H9 (cell line): ENCODE results near the gene IBA57. TPM values are rescaled to one million over a fixed set of nuclear protein-coding genes. Genes with fewer than 3 reads are reported as not detected.

Experiments used
- DNase-seq: peaks from one replicate; pipeline ENCODE4 v3.0.0-alpha.2; 2017
- H2AFZ ChIP-seq: one replicate; pipeline ENCODE4 v1.6.1; 2013; ENCODE audit warnings: mild to moderate bottlenecking, low read length, control low read depth, moderate library complexity
- H2AK5ac ChIP-seq: 2 replicates; pipeline ENCODE4 v1.6.1; 2013; ENCODE audit warnings: low read length, control low read depth, mixed read lengths; ENCODE audit not compliant: insufficient read length
- H2BK120ac ChIP-seq: one replicate; pipeline ENCODE4 v1.6.1; 2013; ENCODE audit warnings: low read depth, mild to moderate bottlenecking, low read length, control low read depth, inconsistent platforms; ENCODE audit not compliant: poor library complexity, severe bottlenecking
- H2BK12ac ChIP-seq: 2 replicates; pipeline ENCODE4 v1.6.1; 2013; ENCODE audit warnings: low read length, control low read depth, mixed read lengths, low read depth; ENCODE audit not compliant: insufficient read length
- H2BK15ac ChIP-seq: 2 replicates; pipeline ENCODE4 v1.6.1; 2013; ENCODE audit warnings: low read depth, low read length, control low read depth
- H2BK20ac ChIP-seq: one replicate; pipeline ENCODE4 v1.6.1; 2013; ENCODE audit warnings: low read depth, mild to moderate bottlenecking, low read length, control low read depth, inconsistent platforms; ENCODE audit not compliant: poor library complexity, severe bottlenecking
- H2BK5ac ChIP-seq: 2 replicates; pipeline ENCODE4 v1.6.1; 2013; ENCODE audit warnings: low read length, control low read depth, mixed read lengths; ENCODE audit not compliant: insufficient read length
- H3K14ac ChIP-seq: 2 replicates; pipeline ENCODE4 v1.6.1; 2013; ENCODE audit warnings: low read length, control low read depth; ENCODE audit not compliant: insufficient read depth
- H3K18ac ChIP-seq: 2 replicates; pipeline ENCODE4 v1.6.1; 2013; ENCODE audit warnings: low read depth, mild to moderate bottlenecking, mixed read lengths, low read length, control low read depth; ENCODE audit not compliant: insufficient read length
- H3K23ac ChIP-seq: 2 replicates; pipeline ENCODE4 v1.6.1; 2013; ENCODE audit warnings: low read length, control low read depth, mixed read lengths, low read depth; ENCODE audit not compliant: insufficient read length
- H3K23me2 ChIP-seq: 2 replicates; pipeline ENCODE4 v1.6.1; 2013; ENCODE audit warnings: low read depth, mild to moderate bottlenecking, mixed read lengths, low read length, control low read depth; ENCODE audit not compliant: insufficient read length, poor library complexity, severe bottlenecking
- H3K27ac ChIP-seq: 2 replicates; pipeline ENCODE4 v1.5.1; 2013; ENCODE audit warnings: low read length, control low read depth, mixed read lengths, low read depth; ENCODE audit not compliant: insufficient read length
- H3K27me3 ChIP-seq: 2 replicates; pipeline ENCODE4 v1.6.1; 2013; ENCODE audit warnings: low read length, control low read depth, inconsistent platforms; ENCODE audit not compliant: insufficient read depth
- H3K4ac ChIP-seq: 2 replicates; pipeline ENCODE4 v1.6.1; 2013; ENCODE audit warnings: low read depth, mild to moderate bottlenecking, control low read depth, inconsistent platforms, low read length, moderate library complexity
- H3K4me1 ChIP-seq: 2 replicates; pipeline ENCODE4 v1.6.1; 2013; ENCODE audit warnings: low read length, control low read depth, inconsistent platforms; ENCODE audit not compliant: insufficient read depth
- H3K4me2 ChIP-seq: 2 replicates; pipeline ENCODE4 v1.6.1; 2013; ENCODE audit warnings: low read length, control low read depth, mixed read lengths; ENCODE audit not compliant: insufficient read length, insufficient read depth
- H3K56ac ChIP-seq: 2 replicates; pipeline ENCODE4 v1.6.1; 2013; ENCODE audit warnings: low read depth, mild to moderate bottlenecking, mixed read lengths, low read length, control low read depth; ENCODE audit not compliant: insufficient read length
- H3K79me1 ChIP-seq: 2 replicates; pipeline ENCODE4 v1.6.1; 2013; ENCODE audit warnings: low read depth, mild to moderate bottlenecking, moderate library complexity, low read length, control low read depth, inconsistent platforms; ENCODE audit not compliant: insufficient read depth, poor library complexity, severe bottlenecking
- H3K79me2 ChIP-seq: 2 replicates; pipeline ENCODE4 v1.6.1; 2013; ENCODE audit warnings: low read length, control low read depth, inconsistent platforms; ENCODE audit not compliant: insufficient read depth
- H3K9ac ChIP-seq: 2 replicates; pipeline ENCODE4 v1.6.1; 2013; ENCODE audit warnings: low read length, control low read depth, mixed read lengths; ENCODE audit not compliant: insufficient read length; ENCODE audit errors: extremely low read depth
- H3K9me3 ChIP-seq: one replicate; pipeline ENCODE4 v1.6.1; 2013; ENCODE audit warnings: low read depth, low read length, inconsistent platforms; ENCODE audit not compliant: control insufficient read depth
- H3T11ph ChIP-seq: one replicate; pipeline ENCODE4 v1.6.1; 2013; ENCODE audit warnings: mild to moderate bottlenecking, low read length, control low read depth, inconsistent platforms
- H4K20me1 ChIP-seq: one replicate; pipeline ENCODE4 v1.6.1; 2013; ENCODE audit not compliant: control insufficient read depth, insufficient read length, insufficient read depth
- H4K5ac ChIP-seq: 2 replicates; pipeline ENCODE4 v1.6.1; 2013; ENCODE audit warnings: low read depth, mild to moderate bottlenecking, mixed read lengths, low read length, control low read depth; ENCODE audit not compliant: insufficient read length
- H4K8ac ChIP-seq: replicated peaks from 2 replicates; pipeline ENCODE4 v1.6.1; 2013; ENCODE audit warnings: low read length, control low read depth, mixed read lengths, low read depth; ENCODE audit not compliant: insufficient read length
- H4K91ac ChIP-seq: 2 replicates; pipeline ENCODE4 v1.6.1; 2013; ENCODE audit warnings: low read depth, mild to moderate bottlenecking, moderate library complexity, mixed read lengths, low read length, control low read depth; ENCODE audit not compliant: insufficient read length
- H3K27ac Mint-ChIP-seq, 3 experiments: 2 replicates in 2 of 3; 3 replicates in 1 of 3; pipeline ENCODE4 v1.8.0; 2020 to 2021; ENCODE audit warnings: mixed read lengths in 3 of 3, mild to moderate bottlenecking in 1 of 3, moderate library complexity in 1 of 3
- H3K27me3 Mint-ChIP-seq: 2 replicates; pipeline ENCODE4 v1.8.0; 2021; ENCODE audit warnings: low read depth, mild to moderate bottlenecking, moderate library complexity, mixed read lengths
- H3K36me3 Mint-ChIP-seq, 3 experiments: 2 replicates in 2 of 3; 3 replicates in 1 of 3; pipeline ENCODE4 v1.8.0; 2020 to 2021; ENCODE audit warnings: low read depth in 3 of 3, mixed read lengths in 3 of 3; ENCODE audit not compliant: insufficient read depth in 1 of 3
- H3K4me1 Mint-ChIP-seq, 2 experiments: 2 replicates each; pipeline ENCODE4 v1.8.0; 2020; ENCODE audit warnings: mixed read lengths in 2 of 2
- H3K4me3 Mint-ChIP-seq, 2 experiments: 2 replicates in 1 of 2; 3 replicates in 1 of 2; pipeline ENCODE4 v1.8.0; 2020 to 2021; ENCODE audit warnings: mild to moderate bottlenecking in 2 of 2, mixed read lengths in 2 of 2, moderate library complexity in 1 of 2
- H3K9me3 Mint-ChIP-seq, 2 experiments: 2 replicates in 1 of 2; 3 replicates in 1 of 2; pipeline ENCODE4 v1.8.0; 2020; ENCODE audit warnings: mild to moderate bottlenecking in 2 of 2, mixed read lengths in 2 of 2, moderate library complexity in 1 of 2
- CTCF ChIP-seq: fragments of 200-600 bp; sonication (generic); conservative IDR thresholded peaks from 3 replicates; pipeline ENCODE4 v1.8.0; 2021; ENCODE audit warnings: antibody characterized with exemption, mild to moderate bottlenecking
- WGBS: extraction: QIAGEN DNeasy Blood & Tissue Kit; methylation state at CpG from one replicate; pipeline ENCODE4 v1.1.7; 2013; ENCODE audit warnings: missing lambda C conversion rate, low lambda C conversion rate, mixed read lengths; ENCODE audit not compliant: insufficient read length; ENCODE audit errors: extremely low coverage; 5-methylcytosine and 5-hydroxymethylcytosine counted together
- total RNA-seq: library from RNA; stranded (reverse); gene quantifications from 2 replicates; pipeline ENCODE4 v1.2.1, GENCODE V29; 2021

The IBA57 gene
- total RNA-seq, 1 experiment from 2014 or later: 12.6 TPM

DNA sequence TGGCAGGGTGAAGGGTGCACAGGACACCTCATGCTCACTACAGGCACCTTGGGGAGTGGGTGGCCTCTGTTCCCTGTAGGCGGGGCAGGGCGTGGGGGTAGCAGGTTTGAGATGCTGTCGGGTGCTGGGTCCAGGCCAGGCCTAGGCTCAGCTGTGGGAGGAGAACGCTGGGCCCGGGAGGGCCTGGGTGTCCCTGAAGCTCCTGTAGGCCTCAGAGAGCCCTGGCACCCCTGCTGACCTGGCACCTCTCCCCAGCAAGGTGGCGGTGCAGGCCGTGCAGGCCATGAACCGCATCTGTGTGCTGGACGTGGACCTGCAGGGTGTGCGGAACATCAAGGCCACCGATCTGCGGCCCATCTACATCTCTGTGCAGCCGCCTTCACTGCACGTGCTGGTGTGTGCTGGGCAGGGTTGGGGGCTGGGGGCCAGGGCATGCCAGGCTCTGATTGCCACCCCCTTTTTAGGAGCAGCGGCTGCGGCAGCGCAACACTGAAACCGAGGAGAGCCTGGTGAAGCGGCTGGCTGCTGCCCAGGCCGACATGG, 18.4 kb upstream of the IBA57 start:
- TF ChIP-seq CTCF: no peak
- H3K79me2 ChIP-seq: peaks cover 7% of the 10 kb centered on the region; the same call in 1 of the 2 replicates
- H3K4me1 ChIP-seq: no peaks in the 10 kb centered on the region
- H3K4me2 ChIP-seq: no peak overlapping the region
- H3K79me1 ChIP-seq: peaks cover 3% of the 10 kb centered on the region
- H4K91ac ChIP-seq: no peak overlapping the region
- Mint-ChIP-seq H3K36me3 (no peaks in the 10 kb centered on the region; a peak in 1 of 7 replicates), H3K4me1 (peaks cover 0 to 11% of the 10 kb centered on the region in 2 experiments; a peak in 2 of 4 replicates), H3K4me3 (no peak overlapping the region), H3K9me3 (no peaks in the 10 kb centered on the region), H3K27ac (no peak overlapping the region), H3K27me3 (no peaks in the 10 kb centered on the region)
- H2BK15ac ChIP-seq: no peak overlapping the region
- H2BK5ac ChIP-seq: no peak overlapping the region
- no peak overlapping the region for H3T11ph ChIP-seq
- no peak overlapping the region for H2AFZ ChIP-seq
- no peak overlapping the region for H3K27ac ChIP-seq
- H3K14ac ChIP-seq: no peak overlapping the region
- no peak overlapping the region for H3K56ac ChIP-seq
- H3K4ac ChIP-seq: no peak overlapping the region
- no peak overlapping the region for H2AK5ac ChIP-seq
- peaks cover 2% of the 10 kb centered on the region for H4K20me1 ChIP-seq
- no peak overlapping the region for H3K9ac ChIP-seq
- H4K5ac ChIP-seq: no peak overlapping the region
- H3K23ac ChIP-seq: no peak overlapping the region
- H2BK120ac ChIP-seq: no peak overlapping the region
- H2BK20ac ChIP-seq: no peak overlapping the region
- no peaks in the 10 kb centered on the region for H3K27me3 ChIP-seq
- H4K8ac ChIP-seq: no peak overlapping the region
- H2BK12ac ChIP-seq: no peak overlapping the region
- H3K9me3 ChIP-seq: no peaks in the 10 kb centered on the region
- H3K18ac ChIP-seq: no peak overlapping the region
- H3K23me2 ChIP-seq: no peaks in the 10 kb centered on the region
- WGBS: no CpG with 5 or more reads among the region's 20 CpGs
- no peak for DNase-seq
